ENCODE results near the gene GRID1.

Gene GRID1

DNA sequence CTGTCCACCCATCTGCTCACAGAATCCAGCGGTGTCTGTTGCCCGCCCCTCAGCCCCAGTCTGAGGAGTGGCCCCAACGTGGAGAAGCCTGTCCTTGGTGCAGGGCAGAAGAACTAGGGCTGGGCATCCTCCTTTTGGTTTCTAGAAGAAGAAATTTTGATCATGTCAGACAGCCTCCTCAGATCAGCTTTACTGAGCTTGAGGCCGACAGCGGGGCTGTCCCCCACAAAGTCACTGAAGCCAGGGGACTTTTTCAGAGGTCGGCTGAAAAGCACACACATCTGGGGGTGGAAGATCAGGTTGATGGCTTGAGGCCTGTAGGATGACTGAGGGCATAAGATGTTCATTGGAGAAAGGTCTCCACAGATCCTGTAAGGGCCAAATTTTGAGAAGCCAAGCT, 767.9 kb downstream of the GRID1 start:
- peak; percentile 28 to 51 for ATAC-seq (replicated peaks)
- no peak overlapping the region for H3K27ac Mint-ChIP-seq
- no peaks in the 10 kb centered on the region for H3K9me3 Mint-ChIP-seq
- no peak overlapping the region for H3K4me3 Mint-ChIP-seq
- H3K27me3 Mint-ChIP-seq = no peaks in the 10 kb centered on the region
- no peaks in the 10 kb centered on the region for H3K36me3 Mint-ChIP-seq
- H3K4me1 Mint-ChIP-seq = no peaks in the 10 kb centered on the region
- DNase-seq = no peak

DNA sequence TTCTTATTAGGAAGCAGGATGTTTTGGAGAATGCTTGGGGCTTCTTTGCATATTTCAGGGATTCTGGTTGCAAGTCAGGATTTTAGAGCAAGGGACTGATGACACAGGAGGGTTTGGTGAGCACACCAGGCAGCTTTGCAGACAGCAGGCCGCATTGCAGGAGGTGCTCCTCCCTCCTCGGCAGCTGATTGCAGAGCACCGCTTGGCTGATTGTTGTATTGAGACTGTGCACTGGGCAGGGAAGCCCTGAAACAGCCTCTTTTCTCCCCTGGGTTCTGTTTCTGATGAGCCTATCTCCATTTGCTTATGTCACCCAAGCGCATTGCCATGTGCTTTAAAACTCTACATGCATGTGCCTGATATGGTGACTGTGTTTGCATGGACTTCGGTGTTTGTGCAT, 769.6 kb downstream of the GRID1 start:
- DNase-seq = no peak
- H3K4me1 Mint-ChIP-seq = no peaks in the 10 kb centered on the region
- no peak overlapping the region for H3K4me3 Mint-ChIP-seq
- H3K27me3 Mint-ChIP-seq = no peaks in the 10 kb centered on the region
- no peaks in the 10 kb centered on the region for H3K36me3 Mint-ChIP-seq
- no peak for ATAC-seq (replicated peaks)
- no peak overlapping the region for H3K27ac Mint-ChIP-seq
- no peaks in the 10 kb centered on the region for H3K9me3 Mint-ChIP-seq

DNA sequence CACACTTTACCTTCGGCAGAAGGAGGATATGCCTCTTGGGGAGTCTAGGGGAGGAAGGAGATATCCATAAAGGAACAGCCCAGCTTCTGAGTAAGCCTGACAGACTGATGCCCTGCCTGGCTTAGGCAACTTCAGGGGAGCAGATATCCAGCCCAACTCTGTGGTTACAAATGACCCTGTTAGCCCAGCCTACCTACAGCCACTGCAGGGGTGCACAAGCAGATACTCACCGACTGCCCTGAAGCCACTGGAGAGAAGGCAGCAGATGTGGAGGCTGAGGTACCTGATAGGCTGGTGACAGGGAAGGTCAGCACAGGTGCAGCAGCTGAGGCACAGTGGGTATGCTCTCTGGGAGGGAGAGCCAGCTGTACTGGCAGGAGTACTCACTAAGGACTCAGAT, 770.2 kb downstream of the GRID1 start:
- Mint-ChIP-seq H3K4me3 (no peak overlapping the region), H3K4me1 (no peaks in the 10 kb centered on the region), H3K27me3 (no peaks in the 10 kb centered on the region), H3K9me3 (no peaks in the 10 kb centered on the region), H3K36me3 (no peaks in the 10 kb centered on the region), H3K27ac (no peak overlapping the region)
- ATAC-seq (replicated peaks) (no peak), DNase-seq (no peak)

DNA sequence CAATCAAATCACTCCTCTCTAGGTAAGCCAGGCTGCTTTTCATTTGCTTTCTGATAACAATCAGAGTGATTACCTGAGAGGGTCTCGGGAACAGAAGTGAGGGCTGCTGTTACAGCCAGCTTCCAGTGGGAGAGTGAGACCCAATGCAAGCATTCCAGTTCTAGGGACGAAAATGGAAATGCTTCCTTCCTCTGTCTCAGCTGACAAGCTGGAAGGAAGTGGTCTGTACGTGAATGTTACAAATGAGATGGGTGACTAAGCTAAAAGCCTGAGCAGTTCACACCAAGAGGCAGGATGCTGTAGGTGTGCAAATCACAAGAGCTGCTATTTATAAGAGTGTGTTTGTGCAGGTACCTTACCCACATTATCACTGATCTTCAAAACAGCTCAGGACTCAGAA, 772.4 kb downstream of the GRID1 start:
- no peak overlapping the region for H3K4me3 Mint-ChIP-seq
- H3K9me3 Mint-ChIP-seq = no peaks in the 10 kb centered on the region
- ATAC-seq (replicated peaks) (no peak), DNase-seq (no peak)
- H3K27ac Mint-ChIP-seq = no peak overlapping the region
- H3K36me3 Mint-ChIP-seq = no peaks in the 10 kb centered on the region
- no peaks in the 10 kb centered on the region for H3K27me3 Mint-ChIP-seq
- no peaks in the 10 kb centered on the region for H3K4me1 Mint-ChIP-seq

DNA sequence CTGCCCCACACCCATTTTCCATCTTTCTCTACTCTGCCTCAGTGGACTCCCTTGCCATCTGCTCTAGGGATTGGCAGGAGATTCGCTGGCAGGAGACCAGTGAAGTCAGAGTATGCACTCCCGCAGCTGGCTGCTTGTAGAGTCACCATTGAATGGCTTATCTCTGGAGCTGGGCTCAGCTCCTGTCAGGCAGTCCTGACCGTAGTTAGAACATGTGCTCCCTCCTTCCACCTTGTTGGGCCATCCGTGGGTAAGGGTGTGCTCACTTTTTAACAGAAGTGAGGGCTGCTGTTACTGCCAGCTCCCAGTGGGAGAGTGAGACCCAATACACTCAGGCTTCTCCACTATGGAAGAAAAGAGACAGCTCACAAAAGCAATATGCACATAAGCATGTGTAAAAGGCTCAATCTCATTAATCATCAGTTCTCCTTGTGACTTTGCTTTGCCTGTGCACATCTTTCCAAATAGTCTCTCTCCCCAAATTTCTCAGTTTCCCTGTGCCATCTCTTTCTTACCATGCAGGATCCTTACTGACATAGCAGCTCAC, 773.3 kb downstream of the GRID1 start:
- H3K9me3 Mint-ChIP-seq = no peaks in the 10 kb centered on the region
- no peaks in the 10 kb centered on the region for H3K27me3 Mint-ChIP-seq
- H3K4me1 Mint-ChIP-seq = no peaks in the 10 kb centered on the region
- ATAC-seq (replicated peaks) (no peak), DNase-seq (no peak)
- H3K36me3 Mint-ChIP-seq = no peaks in the 10 kb centered on the region
- no peak overlapping the region for H3K4me3 Mint-ChIP-seq
- no peak overlapping the region for H3K27ac Mint-ChIP-seq

DNA sequence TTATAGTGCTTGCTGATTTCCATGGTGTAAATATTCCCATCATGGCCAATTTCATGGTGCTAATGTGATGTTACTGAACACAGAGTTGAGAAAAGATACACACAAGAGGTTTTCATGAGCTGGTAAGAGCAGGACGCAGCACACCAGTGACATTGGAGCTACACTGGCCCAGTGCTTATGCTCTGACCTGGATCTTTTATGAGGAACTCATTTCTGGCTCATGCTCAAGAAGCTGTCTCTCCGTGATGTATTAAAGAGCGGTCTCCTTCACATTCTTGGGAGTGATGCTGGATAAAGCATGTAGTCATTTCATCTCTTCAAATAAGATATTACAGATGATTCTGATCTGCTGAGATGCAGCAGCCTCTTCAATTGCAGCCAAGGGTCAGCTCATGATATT, 785.2 kb downstream of the GRID1 start:
- ATAC-seq (replicated peaks) = no peak
- H3K27ac Mint-ChIP-seq = no peak overlapping the region
- no peaks in the 10 kb centered on the region for H3K36me3 Mint-ChIP-seq
- H3K4me3 Mint-ChIP-seq = no peak overlapping the region
- no peaks in the 10 kb centered on the region for H3K4me1 Mint-ChIP-seq
- no peaks in the 10 kb centered on the region for H3K27me3 Mint-ChIP-seq
- no peak for DNase-seq
- H3K9me3 Mint-ChIP-seq = peaks cover 0 to 1% of the 10 kb centered on the region in 2 donors

DNA sequence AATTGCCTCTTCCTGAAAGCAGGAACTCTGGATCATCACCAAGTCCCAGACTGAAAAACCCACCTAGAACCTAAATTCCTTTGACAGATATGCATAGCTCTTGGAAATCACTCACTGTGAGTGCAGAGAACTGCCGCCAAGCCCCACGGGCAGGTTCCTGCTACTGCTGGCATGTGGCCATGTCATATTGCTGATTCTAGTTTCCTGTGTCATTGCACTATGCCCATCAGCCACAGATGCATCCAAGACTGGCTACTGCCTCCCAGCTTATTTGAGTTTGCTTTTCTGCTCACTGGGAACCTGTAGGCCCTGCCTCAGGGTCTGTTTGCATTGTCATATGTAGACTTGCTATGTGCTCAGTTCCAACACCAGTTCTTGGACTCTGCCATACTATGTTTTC, 786.0 kb downstream of the GRID1 start:
- DNase-seq = no peak

DNA sequence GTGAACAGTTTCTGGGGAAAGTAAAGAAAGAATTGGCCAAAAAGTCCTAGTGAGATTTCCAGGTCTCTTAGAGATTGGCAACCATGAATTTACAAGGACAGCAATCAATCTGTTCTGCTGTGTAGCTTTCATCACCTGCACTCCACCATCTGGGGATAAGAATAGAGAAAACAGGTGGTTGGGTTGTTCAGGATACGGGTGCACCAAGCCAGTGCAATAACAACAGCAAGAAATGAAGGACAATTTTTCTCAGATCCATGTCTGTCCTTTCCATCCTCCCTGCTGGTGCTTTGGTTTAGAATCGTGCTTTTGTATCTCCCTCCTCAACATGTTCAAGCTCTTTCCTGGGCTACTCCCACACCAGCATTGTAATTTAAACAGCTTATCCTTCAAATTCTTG, 787.7 kb downstream of the GRID1 start:
- no peaks in the 10 kb centered on the region for H3K36me3 Mint-ChIP-seq
- DNase-seq (no peak), ATAC-seq (replicated peaks) (no peak)
- H3K4me3 Mint-ChIP-seq = no peak overlapping the region
- H3K4me1 Mint-ChIP-seq = no peaks in the 10 kb centered on the region
- peaks cover 0 to 1% of the 10 kb centered on the region in 2 donors for H3K9me3 Mint-ChIP-seq
- H3K27ac Mint-ChIP-seq = no peak overlapping the region
- H3K27me3 Mint-ChIP-seq = no peaks in the 10 kb centered on the region

More for the DNA sequence above, 786.0 kb downstream of the GRID1 start:
- Mint-ChIP-seq H3K4me1 (no peaks in the 10 kb centered on the region), H3K36me3 (no peaks in the 10 kb centered on the region), H3K4me3 (no peak overlapping the region), H3K27ac (no peak overlapping the region), H3K27me3 (no peaks in the 10 kb centered on the region), H3K9me3 (peaks cover 0 to 1% of the 10 kb centered on the region in 2 donors)
- no peak for ATAC-seq (replicated peaks)

DNA sequence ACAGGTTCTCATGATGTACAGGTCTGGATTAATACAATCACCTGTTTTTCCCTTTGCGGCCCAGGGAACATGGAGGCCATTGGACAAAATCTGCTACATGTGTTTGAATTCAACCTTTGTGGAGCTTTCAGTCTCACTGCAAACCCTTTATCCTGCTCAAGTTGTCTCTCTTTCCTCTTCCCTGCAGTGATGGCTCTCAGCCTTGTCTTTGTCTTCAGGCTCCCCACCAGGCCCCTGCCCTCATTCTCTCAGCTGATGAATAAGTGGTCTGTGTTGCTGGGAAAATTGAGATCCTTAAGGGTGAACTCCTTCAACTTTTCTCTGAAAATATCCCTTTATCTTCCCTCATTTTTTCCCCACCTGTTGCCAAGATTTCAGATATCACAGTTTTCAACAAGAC, 791.2 kb downstream of the GRID1 start:
- H3K36me3 Mint-ChIP-seq = no peaks in the 10 kb centered on the region
- H3K4me1 Mint-ChIP-seq = no peaks in the 10 kb centered on the region
- H3K27ac Mint-ChIP-seq = peak overlapping the region; percentile 6
- no peak for ATAC-seq (replicated peaks)
- H3K4me3 Mint-ChIP-seq = no peak overlapping the region
- H3K9me3 Mint-ChIP-seq = no peaks in the 10 kb centered on the region
- DNase-seq = no peak
- H3K27me3 Mint-ChIP-seq = no peaks in the 10 kb centered on the region

DNA sequence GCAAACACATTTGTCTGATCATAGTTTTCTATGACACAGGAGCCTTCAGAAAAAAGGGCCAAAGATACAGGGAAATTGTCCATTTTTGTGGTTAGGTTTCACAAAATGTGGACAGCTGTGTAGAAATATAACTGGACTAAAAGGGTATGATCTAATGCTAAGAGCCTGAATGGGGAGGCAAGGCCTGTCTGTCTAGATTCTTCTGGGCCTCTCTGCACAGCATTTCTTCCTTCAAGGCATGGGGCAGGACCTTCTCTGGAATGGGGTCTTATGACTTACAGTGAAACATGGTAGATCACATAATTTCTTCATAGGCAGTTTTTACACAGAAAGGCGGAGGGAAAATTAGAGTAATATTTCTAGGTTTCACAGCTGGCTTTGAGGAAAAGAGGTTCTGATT, 795.7 kb downstream of the GRID1 start:
- no peak for DNase-seq
- H3K27ac Mint-ChIP-seq = no peak overlapping the region
- H3K9me3 Mint-ChIP-seq = no peaks in the 10 kb centered on the region
- ATAC-seq (replicated peaks) = no peak
- no peaks in the 10 kb centered on the region for H3K4me1 Mint-ChIP-seq
- no peak overlapping the region for H3K4me3 Mint-ChIP-seq
- no peaks in the 10 kb centered on the region for H3K36me3 Mint-ChIP-seq
- H3K27me3 Mint-ChIP-seq = no peaks in the 10 kb centered on the region

DNA sequence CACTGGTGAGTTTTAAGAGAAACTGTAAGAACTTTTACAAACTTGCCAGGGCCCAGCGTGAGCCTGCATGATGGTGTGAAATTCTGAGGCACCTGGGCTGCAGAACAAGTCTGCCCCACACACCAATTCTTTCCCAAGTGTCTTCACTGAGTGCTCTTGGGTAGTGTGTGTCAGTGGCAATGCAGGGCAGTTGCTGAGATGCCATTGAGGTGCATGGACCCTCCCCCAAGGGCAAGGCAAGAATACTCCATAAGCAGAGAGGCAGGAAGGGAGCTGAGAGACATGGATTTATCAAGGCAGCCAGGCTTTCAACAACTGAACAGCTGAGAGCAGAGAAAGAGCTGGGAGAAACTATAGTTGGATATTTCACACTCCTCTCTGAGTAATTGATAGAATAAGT, 801.2 kb downstream of the GRID1 start:
- ATAC-seq (replicated peaks) = no peak
- Mint-ChIP-seq H3K4me3 (no peak overlapping the region), H3K36me3 (no peaks in the 10 kb centered on the region), H3K4me1 (no peaks in the 10 kb centered on the region), H3K9me3 (no peaks in the 10 kb centered on the region), H3K27ac (no peak overlapping the region), H3K27me3 (peaks cover 0 to 5% of the 10 kb centered on the region in 2 donors)
- DNase-seq = no peak

DNA sequence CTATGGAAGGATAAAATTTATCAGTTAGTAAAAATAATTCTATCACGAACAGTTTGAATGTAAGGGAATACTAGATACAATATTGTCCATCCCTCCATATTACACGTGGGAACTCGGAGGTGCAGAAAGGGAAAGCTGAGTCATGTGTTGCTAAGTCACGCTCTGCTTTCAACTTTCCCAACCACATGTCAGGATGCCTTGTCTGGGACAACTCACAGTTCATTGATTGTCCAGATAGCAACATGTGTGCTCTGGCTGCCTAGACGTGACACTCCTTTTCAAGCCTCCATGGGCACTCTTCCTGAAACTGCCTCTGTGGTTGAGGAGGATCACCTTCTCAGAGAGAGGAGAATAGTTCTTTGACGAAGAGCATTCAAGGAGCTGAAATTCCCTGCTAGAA, 808.1 kb downstream of the GRID1 start:
- ATAC-seq (replicated peaks) = no peak
- Mint-ChIP-seq H3K36me3 (no peaks in the 10 kb centered on the region), H3K4me3 (no peak overlapping the region), H3K27me3 (peaks cover 0 to 5% of the 10 kb centered on the region in 2 donors), H3K9me3 (no peaks in the 10 kb centered on the region), H3K27ac (no peak overlapping the region), H3K4me1 (no peaks in the 10 kb centered on the region)
- DNase-seq = no peak

DNA sequence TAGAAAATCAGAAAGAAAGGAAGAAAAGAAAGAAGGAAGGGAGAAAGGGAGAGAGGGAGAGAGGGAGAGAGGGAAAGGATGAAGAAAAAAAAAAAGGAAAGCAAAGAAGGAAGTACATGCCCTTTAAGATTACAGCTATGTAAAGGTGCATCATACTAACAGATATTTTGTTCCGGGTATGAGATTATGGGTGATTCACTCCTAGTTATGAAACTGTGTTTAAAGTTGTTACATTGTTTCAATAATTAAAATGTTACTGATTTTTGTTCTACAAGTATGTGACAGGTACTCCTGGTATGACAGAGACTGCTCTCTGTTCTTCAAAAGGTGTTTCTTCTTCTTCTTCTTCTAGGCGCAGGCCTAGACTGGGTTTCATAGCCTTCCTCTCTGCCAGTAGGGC, 808.9 kb downstream of the GRID1 start:
- no peaks in the 10 kb centered on the region for H3K9me3 Mint-ChIP-seq
- H3K36me3 Mint-ChIP-seq = no peaks in the 10 kb centered on the region
- H3K4me1 Mint-ChIP-seq = no peaks in the 10 kb centered on the region
- H3K27ac Mint-ChIP-seq = no peak overlapping the region
- ATAC-seq (replicated peaks) (no peak), DNase-seq (no peak)
- peaks cover 0 to 5% of the 10 kb centered on the region in 2 donors for H3K27me3 Mint-ChIP-seq
- H3K4me3 Mint-ChIP-seq = no peak overlapping the region

DNA sequence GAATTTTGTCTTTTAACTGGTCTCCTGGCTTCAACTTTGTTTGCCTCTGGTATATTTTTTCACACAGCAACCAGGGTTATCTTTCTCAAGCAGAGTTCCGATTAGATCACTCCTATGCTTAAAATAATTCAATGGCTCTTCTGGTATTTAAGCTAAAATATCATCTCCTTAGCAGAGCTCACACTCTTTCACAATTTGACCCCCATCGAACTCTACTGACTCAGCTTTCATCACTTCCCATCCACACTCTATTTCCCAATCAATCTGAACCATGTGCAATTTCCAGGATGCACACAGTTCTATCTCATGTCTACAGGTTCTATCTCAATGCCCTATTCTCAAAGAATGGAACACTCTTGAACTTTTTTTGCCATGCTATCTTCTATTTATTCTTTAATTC, 809.5 kb downstream of the GRID1 start:
- Mint-ChIP-seq H3K27me3 (no peaks in the 10 kb centered on the region), H3K27ac (no peak overlapping the region), H3K4me1 (no peaks in the 10 kb centered on the region), H3K4me3 (no peak overlapping the region), H3K36me3 (no peaks in the 10 kb centered on the region), H3K9me3 (no peaks in the 10 kb centered on the region)
- DNase-seq = no peak
- ATAC-seq (replicated peaks) = no peak
